Glomerular visceral epithelial cell (primary cell): ENCODE measurements around the gene CDH18.

Source experiments
- DNase-seq: peaks from one replicate; pipeline ENCODE4 v3.0.0-alpha.2; 2016; ENCODE audit errors: extremely low spot score

Gene CDH18

GRCh38 chr5:19733612-19734495 lies 254.1 kb downstream of the CDH18 start:
- no peak for DNase-seq

GRCh38 chr5:19728571-19728970 lies 259.4 kb downstream of the CDH18 start:
- no peak for DNase-seq

GRCh38 chr5:19719109-19719508 lies 268.9 kb downstream of the CDH18 start:
- DNase-seq = no peak

GRCh38 chr5:19713740-19714139 lies 274.3 kb downstream of the CDH18 start:
- no peak for DNase-seq

- no peak for DNase-seq
These were observed 278.6 kb downstream of the CDH18 start for GRCh38 chr5:19709403-19709802.

- DNase-seq = no peak
These were observed 281.2 kb downstream of the CDH18 start for GRCh38 chr5:19706776-19707175.

- DNase-seq = no peak
These were observed 286.3 kb downstream of the CDH18 start for GRCh38 chr5:19701731-19702130.

- DNase-seq = no peak
These were observed 292.9 kb downstream of the CDH18 start for GRCh38 chr5:19694949-19695611.

- DNase-seq = no peak
These were observed 297.0 kb downstream of the CDH18 start for GRCh38 chr5:19690978-19691377.

GRCh38 chr5:19685473-19685872 lies 302.5 kb downstream of the CDH18 start:
- DNase-seq = no peak

GRCh38 chr5:19676895-19677294 lies 311.1 kb downstream of the CDH18 start:
- DNase-seq = peak; percentile 12

- no peak for DNase-seq
These were observed 327.3 kb downstream of the CDH18 start for GRCh38 chr5:19660679-19661078.

- DNase-seq = no peak
These were observed 332.4 kb downstream of the CDH18 start for GRCh38 chr5:19655627-19656026.

- no peak for DNase-seq
These were observed 349.5 kb downstream of the CDH18 start for GRCh38 chr5:19638461-19638860.

- no peak for DNase-seq
These were observed 357.1 kb downstream of the CDH18 start for GRCh38 chr5:19630876-19631275.

GRCh38 chr5:19626211-19626610 lies 361.8 kb downstream of the CDH18 start:
- DNase-seq = no peak

- DNase-seq = no peak
These were observed 362.4 kb downstream of the CDH18 start for GRCh38 chr5:19625562-19625961.

GRCh38 chr5:19619571-19619970 lies 368.4 kb downstream of the CDH18 start:
- no peak for DNase-seq

- DNase-seq = no peak
These were observed 371.2 kb downstream of the CDH18 start for GRCh38 chr5:19616701-19617215.

GRCh38 chr5:19615661-19616060 lies 372.3 kb downstream of the CDH18 start:
- no peak for DNase-seq

- no peak for DNase-seq
These were observed 372.9 kb downstream of the CDH18 start for GRCh38 chr5:19615071-19615470.

- peak; percentile 14 for DNase-seq
These were observed 379.5 kb downstream of the CDH18 start for GRCh38 chr5:19608444-19609002.
